NT2/D1 (cell line): ENCODE measurements around the gene FILIP1L.

Source experiments
- YY1 ChIP-seq: IDR thresholded peaks from 2 replicates; pipeline ENCODE4 v1.6.1; 2011; ENCODE audit not compliant: insufficient read length, insufficient read depth
- ZNF274 ChIP-seq: IDR thresholded peaks from 2 replicates; pipeline ENCODE4 v1.6.1; 2011; ENCODE audit warnings: mild to moderate bottlenecking, low read depth, low read length

DNA sequence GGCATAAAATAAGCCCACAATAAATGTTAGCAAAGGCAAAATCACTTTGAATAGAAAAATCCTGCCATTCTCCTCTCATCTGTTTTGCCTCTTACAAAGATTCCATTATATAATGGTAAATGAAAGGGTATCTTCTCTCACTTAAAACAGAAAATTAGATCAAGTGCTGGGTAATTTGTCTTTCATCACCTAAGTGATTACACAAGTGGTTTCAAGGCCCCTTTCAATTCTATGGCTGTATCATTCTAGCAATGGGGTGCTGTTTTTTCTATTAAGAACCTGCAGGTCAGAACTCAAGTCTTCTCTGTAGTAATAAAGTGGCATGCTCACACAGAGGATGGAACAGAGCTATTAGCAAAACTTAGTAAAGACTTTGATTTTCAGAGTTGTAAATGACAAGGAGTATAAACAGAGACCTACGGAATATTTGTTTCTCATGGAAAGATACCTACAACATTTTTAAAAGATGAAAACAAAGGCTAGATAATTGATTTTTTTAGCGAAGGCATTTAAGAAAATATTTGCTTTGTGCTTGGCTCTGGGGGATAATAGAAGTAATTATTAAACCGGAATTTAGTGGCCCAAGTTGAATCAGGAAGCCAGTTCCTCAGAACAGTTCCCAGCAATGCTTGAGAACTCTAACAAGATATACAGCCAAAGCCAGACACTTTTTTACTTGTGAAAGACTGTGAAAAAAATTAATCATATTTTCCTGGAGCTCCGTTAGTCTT is 159.2 kb downstream of the FILIP1L start:
- TF ChIP-seq YY1 (no peak), ZNF274 (no peak)
